Stimulated activated CD8-positive, alpha-beta memory T cell treated with anti-CD3 and anti-CD28 coated beads, Interleukin-12 subunit alpha, Interleukin-12 subunit beta, amount 100 ng/mL, for 24 hours (primary cell): ENCODE measurements around the gene AMPD2.
"Not testable (repeated sequence)": the region's sequence is repeated elsewhere in the genome, so short reads cannot be mapped to it uniquely, and the experiment has no call there.

Source experiments
- DNase-seq: peaks from one replicate; pipeline ENCODE4 v3.0.0-alpha.2; 2020; ENCODE audit errors: extremely low read depth

The AMPD2 gene

GRCh38 chr1:109649491-109649914 is 29.9 kb downstream of the AMPD2 start:
- DNase-seq = no peak

DNA sequence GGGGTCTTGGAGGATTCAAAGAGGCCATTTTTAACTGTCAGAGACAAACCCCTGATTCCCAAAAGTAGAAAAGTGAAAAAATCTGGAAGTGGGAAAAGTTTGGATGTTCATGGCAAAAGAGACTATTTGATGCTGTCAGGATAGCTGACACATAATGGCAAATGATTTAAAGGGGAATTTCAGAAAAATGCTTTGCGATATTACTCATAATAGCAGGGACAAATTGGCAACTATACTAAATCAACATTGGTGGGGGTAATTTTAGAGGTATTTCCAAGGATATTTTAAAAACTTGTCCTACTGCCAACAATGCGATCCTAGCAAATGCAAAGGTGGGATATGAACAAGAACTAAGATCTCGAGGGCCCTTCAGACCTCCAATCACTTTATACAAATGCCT is 31.0 kb downstream of the AMPD2 start:
- no peak for DNase-seq

DNA sequence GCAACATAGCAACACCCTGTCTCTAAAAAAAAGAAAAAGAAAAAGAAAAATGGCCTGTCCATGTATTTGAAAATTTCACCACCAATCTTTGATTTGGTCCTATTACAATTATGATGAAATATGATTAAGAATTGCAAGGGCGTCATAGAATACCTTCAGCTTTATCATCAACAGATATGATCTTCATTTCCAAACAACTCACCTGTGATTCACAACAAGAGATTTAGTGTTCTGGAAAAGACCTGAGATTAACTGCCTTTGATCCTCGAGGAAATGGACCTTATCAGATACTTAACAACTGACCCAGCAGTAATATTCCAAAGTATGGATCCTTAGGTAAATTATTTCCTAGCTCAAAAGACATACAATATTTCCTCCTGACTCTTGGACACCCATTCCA is 32.8 kb downstream of the AMPD2 start:
- DNase-seq = no peak

DNA sequence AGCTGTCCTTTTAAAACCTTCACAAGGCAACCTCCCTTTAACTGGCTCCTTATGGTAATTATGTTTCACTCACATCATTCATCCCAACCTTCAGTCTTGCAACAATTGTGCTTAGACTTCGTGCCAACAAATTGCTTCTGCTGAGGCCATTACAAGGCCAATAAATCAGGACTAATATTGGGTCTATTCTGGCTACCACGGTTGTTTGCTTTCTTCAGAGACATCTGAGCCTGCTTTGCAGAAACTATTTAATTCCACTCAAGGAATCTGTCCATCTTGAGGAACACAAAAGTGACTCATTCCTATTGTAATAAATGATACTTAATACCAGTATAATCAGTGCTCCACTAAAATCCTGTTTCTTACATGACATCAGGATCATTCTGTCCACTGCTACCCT is 33.7 kb downstream of the AMPD2 start:
- no peak for DNase-seq

GRCh38 chr1:109654519-109654918 is 34.9 kb downstream of the AMPD2 start:
- no peak for DNase-seq

DNA sequence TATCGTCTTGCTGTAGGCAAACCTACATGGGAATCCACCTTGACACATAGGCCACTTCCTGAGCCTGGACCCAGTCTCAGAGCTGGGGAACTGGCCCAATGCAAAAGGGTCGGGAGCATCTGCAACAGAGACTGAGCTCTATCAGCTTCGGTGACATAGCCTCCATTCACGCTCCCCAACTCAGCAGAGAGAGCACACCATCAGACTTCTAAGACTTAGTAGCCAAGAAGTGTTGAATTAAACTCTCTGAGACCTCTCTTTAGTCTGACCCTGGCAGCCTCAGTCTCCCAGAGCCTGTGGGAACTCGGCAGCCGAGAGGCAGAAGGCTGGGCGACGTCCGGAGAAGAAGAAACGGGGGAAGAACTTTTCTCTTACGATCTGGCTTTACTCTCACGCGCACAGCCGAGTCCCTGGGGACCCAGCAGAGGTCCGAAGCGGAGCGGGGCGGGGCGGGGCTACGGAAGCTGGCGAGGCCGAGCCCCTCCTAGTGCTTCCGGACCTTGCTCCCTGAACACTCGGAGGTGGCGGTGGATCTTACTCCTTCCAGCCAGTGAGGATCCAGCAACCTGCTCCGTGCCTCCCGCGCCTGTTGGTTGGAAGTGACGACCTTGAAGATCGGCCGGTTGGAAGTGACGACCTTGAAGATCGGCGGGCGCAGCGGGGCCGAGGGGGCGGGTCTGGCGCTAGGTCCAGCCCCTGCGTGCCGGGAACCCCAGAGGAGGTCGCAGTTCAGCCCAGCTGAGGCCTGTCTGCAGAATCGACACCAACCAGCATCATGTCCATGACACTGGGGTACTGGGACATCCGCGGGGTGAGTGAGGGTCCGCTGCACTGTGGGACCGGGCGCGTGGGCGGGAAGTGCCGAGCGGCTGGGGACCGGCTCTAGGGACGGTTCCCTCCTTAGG is 36.2 kb downstream of the AMPD2 start, which contains the start of gene GSTM4:
TSS of gene GSTM4 (plus strand) at position 485 of the 905 bp plus-strand sequence. CDS start at position 776, 291 bp downstream.
- peak; percentile 59 for DNase-seq

GRCh38 chr1:109657395-109657794 is 37.8 kb downstream of the AMPD2 start:
- DNase-seq = no peak

- no peak for DNase-seq
Observed at GRCh38 chr1:109657970-109658369, 38.3 kb downstream of the AMPD2 start.

- DNase-seq = no peak
Observed at GRCh38 chr1:109658533-109659042, 39.0 kb downstream of the AMPD2 start.

DNA sequence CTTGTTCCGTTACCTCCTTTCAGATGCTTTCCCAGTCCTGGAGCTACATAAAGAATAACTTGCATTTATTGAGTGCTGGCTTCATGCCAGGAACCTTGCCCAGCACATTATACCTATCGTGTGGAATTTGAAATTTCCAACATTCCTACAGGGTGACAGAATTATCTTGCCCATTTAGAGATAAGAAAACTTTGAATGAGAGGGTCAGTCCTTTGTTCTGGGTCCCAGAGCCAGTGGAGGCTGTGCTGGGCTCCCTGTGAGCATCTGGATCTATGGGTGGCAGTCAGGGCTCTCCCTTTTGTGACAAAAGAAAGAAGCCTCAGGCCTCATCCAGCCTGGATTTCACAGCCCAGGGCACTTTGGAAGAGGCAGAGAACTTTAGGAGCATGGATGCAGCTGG is 39.5 kb downstream of the AMPD2 start:
- no peak for DNase-seq

DNA sequence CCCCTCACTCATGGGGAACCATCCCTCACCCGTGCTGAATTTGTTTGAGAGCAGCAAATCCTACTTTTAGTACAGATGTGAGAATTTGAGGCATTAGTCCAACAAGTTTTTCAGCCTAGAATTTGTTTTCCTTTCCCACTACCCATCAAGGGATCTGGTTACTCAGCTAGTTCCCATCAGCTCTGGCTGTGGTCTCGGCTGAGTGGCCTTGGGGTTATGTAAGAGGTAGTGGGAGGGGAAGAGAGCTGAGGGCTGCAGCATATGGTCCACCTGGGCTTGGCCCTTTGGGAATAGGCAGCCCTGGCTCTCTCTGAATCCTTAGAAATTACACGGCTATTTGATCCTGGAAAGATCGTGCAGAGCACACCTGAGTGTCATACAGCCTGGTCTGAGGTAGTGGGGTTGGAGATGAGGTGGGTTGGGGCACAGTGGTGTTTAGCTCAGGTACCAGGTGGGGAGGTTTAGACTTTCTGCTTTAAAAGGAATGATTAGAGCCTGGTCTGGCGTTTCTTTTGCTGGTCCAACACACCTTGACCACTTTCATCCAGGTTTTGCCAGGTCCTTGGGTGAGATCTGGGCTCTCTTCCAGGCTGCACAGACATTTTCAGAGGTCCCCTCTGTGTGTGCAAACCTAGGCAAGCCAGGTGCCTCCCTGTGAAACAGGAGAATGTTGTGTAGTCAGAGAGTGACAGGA is 40.5 kb downstream of the AMPD2 start:
- no peak for DNase-seq

- not testable (repeated sequence) for DNase-seq
Observed at GRCh38 chr1:109660691-109661026, 41.0 kb downstream of the AMPD2 start.

DNA sequence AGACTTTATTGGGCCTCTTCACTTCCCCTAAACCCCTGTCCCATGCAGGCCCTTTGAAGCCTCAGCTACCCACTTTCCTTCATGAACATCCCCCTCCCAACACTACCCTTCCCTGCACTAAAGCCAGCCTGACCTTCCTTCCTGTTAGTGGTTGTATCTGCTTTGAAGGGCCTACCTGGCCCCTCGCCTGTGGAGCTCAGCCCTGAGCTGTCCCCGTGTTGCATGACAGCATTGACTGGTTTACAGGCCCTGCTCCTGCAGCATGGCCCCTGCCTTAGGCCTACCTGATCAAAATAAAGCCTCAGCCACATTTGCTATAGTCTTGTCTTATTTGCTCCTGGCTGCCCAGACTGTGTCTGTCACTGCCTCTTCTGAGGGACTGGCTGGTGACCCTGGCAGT is 41.8 kb downstream of the AMPD2 start:
- DNase-seq = no peak

- no peak for DNase-seq
Observed at GRCh38 chr1:109664671-109665070, 45.0 kb downstream of the AMPD2 start.

- DNase-seq = peak; percentile 41
Observed at GRCh38 chr1:109667452-109668122, 48.0 kb downstream of the AMPD2 start, which contains the start of gene GSTM2. Gene GSTM2 (plus strand): TSS chr1:109668057. CDS start chr1:109668116, 59 bp downstream.

GRCh38 chr1:109668123-109668775 is 48.6 kb downstream of the AMPD2 start:
- no peak for DNase-seq

- no peak for DNase-seq
Observed at GRCh38 chr1:109669246-109669948, 49.8 kb downstream of the AMPD2 start.

GRCh38 chr1:109669949-109670302 is 50.3 kb downstream of the AMPD2 start:
- DNase-seq = not testable (repeated sequence)

- no peak for DNase-seq
Observed at GRCh38 chr1:109671067-109671466, 51.4 kb downstream of the AMPD2 start.

- DNase-seq = not testable (repeated sequence)
Observed at GRCh38 chr1:109673861-109674260, 54.2 kb downstream of the AMPD2 start.
